Kidney (tissue), 14 donors: ENCODE results near the gene LAMTOR4. TPM values are rescaled to one million over a fixed set of nuclear protein-coding genes. Genes with fewer than 3 reads are reported as not detected.

ENCODE experiments used
- DNase-seq, 5 donors: peaks; one replicate each; pipeline ENCODE4 v3.0.0-alpha.2; 2013 to 2020
- FAIRE-seq: peaks from 2 replicates; lab custom pipeline; 2012; peaks lifted over from hg19 to GRCh38; lab: Jason Lieb, UNC
- H3K27ac ChIP-seq, 2 donors: one replicate each; pipeline ENCODE4 v1.7.0; 2013; ENCODE audit warnings: low read depth in 2 of 2, low read length in 2 of 2, inconsistent platforms in 1 of 2
- H3K27me3 ChIP-seq: one replicate; pipeline ENCODE4 v1.7.1; 2013; ENCODE audit warnings: low read length, inconsistent platforms; ENCODE audit not compliant: control insufficient read depth, insufficient read depth
- H3K36me3 ChIP-seq, 3 donors: one replicate each; pipeline versions ENCODE4 v1.7.0 to v1.7.1; 2013; ENCODE audit warnings: low read length in 3 of 3, control low read depth in 1 of 3, inconsistent platforms in 1 of 3; ENCODE audit not compliant: insufficient read depth in 3 of 3, control insufficient read depth in 2 of 3
- H3K4me1 ChIP-seq, 3 donors: one replicate each; pipeline versions ENCODE4 v1.7.0 to v1.7.1; 2013; ENCODE audit warnings: low read length in 3 of 3, inconsistent platforms in 1 of 3, low read depth in 1 of 3; ENCODE audit not compliant: control insufficient read depth in 2 of 3, insufficient read depth in 2 of 3
- H3K4me3 ChIP-seq, 3 donors: one replicate each; pipeline versions ENCODE4 v1.7.0 to v1.8.1; 2013; ENCODE audit warnings: low read length in 3 of 3, control low read depth in 1 of 3, inconsistent platforms in 1 of 3
- H3K9ac ChIP-seq, 3 donors: one replicate each; pipeline versions ENCODE4 v1.7.0 to v1.7.1; 2013; ENCODE audit warnings: low read length in 3 of 3, control low read depth in 1 of 3, inconsistent platforms in 1 of 3
- H3K9me3 ChIP-seq, 3 donors: one replicate each; pipeline versions ENCODE4 v1.7.0 to v1.7.1; 2013; ENCODE audit warnings: low read length in 3 of 3, control low read depth in 1 of 3, inconsistent platforms in 1 of 3; ENCODE audit not compliant: control insufficient read depth in 2 of 3, insufficient read depth in 1 of 3
- intact Hi-C: fragments of 100-400 bp; cut with DNase I; formaldehyde crosslinking; loops from one replicate; pipeline ENCODE4 v1.11.1; 2022
- polyA plus RNA-seq: library from polyadenylated mRNA; stranded (reverse); fragments of 350-450 nt; fragmentation: Illumina TruSeq; extraction: RNeasy Lipid Tissue Mini Kit (QIAGEN cat#74804); gene quantifications from one replicate; pipeline ENCODE4 v1.2.3, GENCODE V29; 2014; ENCODE audit warnings: low read depth, low replicate concordance; ENCODE audit not compliant: insufficient read depth
- total RNA-seq: library from RNA; stranded (reverse); fragmentation: NEBNext Ultra II Directional; extraction: Animal tissue kit (Norgen Biotek cat#: 25700); gene quantifications from one replicate; pipeline ENCODE4 v1.2.1, GENCODE V29; 2021
- TF ChIP-seq, protein P1 (sequence below): IDR thresholded peaks from 3 replicates; pipeline ENCODE4 v1.5.1; 2012; ENCODE audit warnings: mild to moderate bottlenecking, moderate library complexity, borderline replicate concordance; ENCODE audit not compliant: insufficient read depth; ENCODE audit errors: extremely low read depth
- donor health status: control.
- donor health status: control.
- donor health status: control.
- donor health status: control.
- donor health status: control.
- donor health status: DM: yes; HTN: yes; CAD: no.
- donor health status: Normal renal cell carcinoma (clear cell type).

LAMTOR4 gene
- total and polyA plus RNA-seq, 2 donors from 2014 or later: 122 to 470 TPM

- Histone ChIP-seq H3K27me3 (no peaks in the 10 kb centered on the region), H3K9ac (peak within 1 kb of the TSS; percentile 37 to 72 (median 67)), H3K4me3 (peak within 1 kb of the TSS; percentile 72 to 96 (median 85)), H3K36me3 (no peaks in the 10 kb centered on the region), H3K27ac (peak within 1 kb of the TSS; percentile 74 to 83), H3K9me3 (no peaks in the 10 kb centered on the region), H3K4me1 (peaks cover 0 to 13% (median 11%) of the 10 kb centered on the region in 3 donors)
- FAIRE-seq: no peak
- DNase-seq: peak; percentile 96 to 98 (median 98)
- intact Hi-C loops: no loop called here
- TF ChIP-seq, protein P1, sequence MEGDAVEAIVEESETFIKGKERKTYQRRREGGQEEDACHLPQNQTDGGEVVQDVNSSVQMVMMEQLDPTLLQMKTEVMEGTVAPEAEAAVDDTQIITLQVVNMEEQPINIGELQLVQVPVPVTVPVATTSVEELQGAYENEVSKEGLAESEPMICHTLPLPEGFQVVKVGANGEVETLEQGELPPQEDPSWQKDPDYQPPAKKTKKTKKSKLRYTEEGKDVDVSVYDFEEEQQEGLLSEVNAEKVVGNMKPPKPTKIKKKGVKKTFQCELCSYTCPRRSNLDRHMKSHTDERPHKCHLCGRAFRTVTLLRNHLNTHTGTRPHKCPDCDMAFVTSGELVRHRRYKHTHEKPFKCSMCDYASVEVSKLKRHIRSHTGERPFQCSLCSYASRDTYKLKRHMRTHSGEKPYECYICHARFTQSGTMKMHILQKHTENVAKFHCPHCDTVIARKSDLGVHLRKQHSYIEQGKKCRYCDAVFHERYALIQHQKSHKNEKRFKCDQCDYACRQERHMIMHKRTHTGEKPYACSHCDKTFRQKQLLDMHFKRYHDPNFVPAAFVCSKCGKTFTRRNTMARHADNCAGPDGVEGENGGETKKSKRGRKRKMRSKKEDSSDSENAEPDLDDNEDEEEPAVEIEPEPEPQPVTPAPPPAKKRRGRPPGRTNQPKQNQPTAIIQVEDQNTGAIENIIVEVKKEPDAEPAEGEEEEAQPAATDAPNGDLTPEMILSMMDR: no peak
Observed at GRCh38 chr7:100119072-100119969, 29.4 kb upstream of the LAMTOR4 start, which contains the start of the genes CNPY4 and TAF6. Gene CNPY4 (plus strand): TSS chr7:100119634. CDS start chr7:100119745, 111 bp downstream. Gene TAF6 (minus strand): TSS chr7:100119358. CDS start chr7:100114209, 5,149 bp downstream.

- peak in 3 of 5 donors; percentile 64 to 83 (median 80) for DNase-seq
- H3K9me3 ChIP-seq: no peaks in the 10 kb centered on the region
- peak overlapping the region; percentile 70 to 85 (median 72) for H3K4me3 ChIP-seq
- peak overlapping the region in 1 of 2 donors; percentile 0 for H3K27ac ChIP-seq
- no peaks in the 10 kb centered on the region for H3K36me3 ChIP-seq
- TF ChIP-seq, protein P1: no peak
- no peak for FAIRE-seq
- H3K27me3 ChIP-seq: no peaks in the 10 kb centered on the region
- intact Hi-C loops: no loop called here
- peaks cover 0 to 16% (median 16%) of the 10 kb centered on the region in 3 donors for H3K4me1 ChIP-seq
- H3K9ac ChIP-seq: peak overlapping the region in 2 of 3 donors; percentile 34 to 72
Observed at GRCh38 chr7:100119970-100120732, 28.6 kb upstream of the LAMTOR4 start.

DNA sequence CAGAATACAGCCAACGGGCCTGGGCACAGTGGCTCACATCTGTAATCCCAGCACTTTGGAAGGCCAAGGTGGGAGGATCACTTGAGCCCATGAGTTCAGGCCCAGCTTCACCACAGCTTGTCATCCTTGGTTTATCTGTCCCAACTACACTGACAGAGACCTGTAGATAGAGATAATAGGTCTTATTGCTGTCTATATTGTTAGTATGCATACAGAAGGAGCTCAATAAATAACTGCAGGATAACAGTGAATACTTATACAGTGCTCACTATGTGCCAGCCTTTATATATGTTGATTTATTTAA lies 28.0 kb upstream of the LAMTOR4 start:
- FAIRE-seq (no peak), DNase-seq (peak in 1 of 5 donors; percentile 43)
- intact Hi-C loops: no loop called here
- H3K27me3 ChIP-seq: no peaks in the 10 kb centered on the region
- H3K9me3 ChIP-seq: no peaks in the 10 kb centered on the region
- no peaks in the 10 kb centered on the region for H3K36me3 ChIP-seq
- H3K4me3 ChIP-seq: peak overlapping the region in 2 of 3 donors; percentile 26 to 72
- H3K27ac ChIP-seq: no peak overlapping the region
- peaks cover 0 to 16% (median 16%) of the 10 kb centered on the region in 3 donors for H3K4me1 ChIP-seq
- peak overlapping the region in 1 of 3 donors; percentile 34 for H3K9ac ChIP-seq
- TF ChIP-seq, protein P1: no peak
